HG03280 (cell line): ENCODE measurements around the gene WAPL.
"Not testable (repeated sequence)": the region's sequence is repeated elsewhere in the genome, so short reads cannot be mapped to it uniquely, and the experiment has no call there.

Experiments used
- ATAC-seq: cut with Tn5 transposase; IDR thresholded peaks from one replicate; pipeline ENCODE4 v1.9.1; 2021; ENCODE audit warnings: mild to moderate bottlenecking, moderate library complexity; ENCODE audit not compliant: unreplicated experiment

The WAPL gene

GRCh38 chr10:86521678-86522509 is at the start of gene WAPL:
TSS of gene WAPL (minus strand) at chr10:86521792. CDS start at chr10:86518069, 3,723 bp downstream.
- ATAC-seq, result peak; percentile 95

GRCh38 chr10:86569335-86569734 is 47.7 kb upstream of the WAPL start:
- ATAC-seq, result no peak

- ATAC-seq, result not testable (repeated sequence)
These were observed 44.9 kb upstream of the WAPL start for GRCh38 chr10:86566518-86566917.

- ATAC-seq, result not testable (repeated sequence)
These were observed 41.7 kb upstream of the WAPL start for GRCh38 chr10:86563338-86563737.

GRCh38 chr10:86558695-86559094 is 37.1 kb upstream of the WAPL start:
- ATAC-seq, result not testable (repeated sequence)

GRCh38 chr10:86556933-86557649 is 35.5 kb upstream of the WAPL start:
- ATAC-seq, result no peak

GRCh38 chr10:86556532-86556931 is 34.9 kb upstream of the WAPL start:
- no peak for ATAC-seq

GRCh38 chr10:86553639-86554038 is 32.0 kb upstream of the WAPL start:
- ATAC-seq, result no peak

GRCh38 chr10:86553213-86553612 is 31.6 kb upstream of the WAPL start:
- ATAC-seq, result no peak

GRCh38 chr10:86547296-86547695 is 25.7 kb upstream of the WAPL start:
- ATAC-seq, result no peak

- no peak for ATAC-seq
These were observed 23.5 kb upstream of the WAPL start for GRCh38 chr10:86545101-86545500.

GRCh38 chr10:86540016-86540415 is 18.4 kb upstream of the WAPL start:
- ATAC-seq, result no peak

- ATAC-seq, result no peak
These were observed 17.0 kb upstream of the WAPL start for GRCh38 chr10:86538547-86538946.

- not testable (repeated sequence) for ATAC-seq
These were observed 16.4 kb upstream of the WAPL start for GRCh38 chr10:86538040-86538439.

- no peak for ATAC-seq
These were observed 14.8 kb upstream of the WAPL start for GRCh38 chr10:86536294-86536861.

- peak; percentile 85 for ATAC-seq
These were observed 13.7 kb upstream of the WAPL start for GRCh38 chr10:86535132-86535882.

GRCh38 chr10:86533328-86533727 is 11.7 kb upstream of the WAPL start:
- ATAC-seq, result no peak

- ATAC-seq, result not testable (repeated sequence)
These were observed 7.1 kb upstream of the WAPL start for GRCh38 chr10:86528736-86529135.

GRCh38 chr10:86526606-86527005 is 5.0 kb upstream of the WAPL start:
- no peak for ATAC-seq

GRCh38 chr10:86525713-86526112 is 4.1 kb upstream of the WAPL start:
- not testable (repeated sequence) for ATAC-seq
